Occipital lobe (tissue), 2 donors: Measurements from ENCODE around the gene PASK. TPM values are rescaled to one million over a fixed set of nuclear protein-coding genes. Genes with fewer than 3 reads are reported as not detected.
A peak's percentile ranks its signal among the peaks of the same experiment; 100 is the strongest.
"Not testable (repeated sequence)": the region's sequence is repeated elsewhere in the genome, so short reads cannot be mapped to it uniquely, and the experiment has no call there.

Experiments used
- DNase-seq: peaks from one replicate; lab custom pipeline; 2025; lab: John Stamatoyannopoulos, UW
- total RNA-seq: library from RNA; depleted of rRNA; stranded (reverse); fragments of >200 nt; gene quantifications from one replicate; pipeline ENCODE4 v1.2.3, GENCODE V29; 2014

The PASK gene
- total RNA-seq: 11.9 TPM

- peak; percentile 93 for DNase-seq
Measured at GRCh38 chr2:241148891-241149674, at the start of gene PASK. PASK (minus strand) TSS chr2:241149472; CDS start chr2:241143032, 6,440 bp downstream.

GRCh38 chr2:241198381-241199279, 49.4 kb upstream of the PASK start:
- no peak for DNase-seq

- no peak for DNase-seq
Measured at GRCh38 chr2:241197947-241198346, 48.7 kb upstream of the PASK start.

GRCh38 chr2:241197246-241197645, 48.0 kb upstream of the PASK start:
- DNase-seq: not testable (repeated sequence)

GRCh38 chr2:241195506-241196130, 46.3 kb upstream of the PASK start:
- DNase-seq: no peak

DNA sequence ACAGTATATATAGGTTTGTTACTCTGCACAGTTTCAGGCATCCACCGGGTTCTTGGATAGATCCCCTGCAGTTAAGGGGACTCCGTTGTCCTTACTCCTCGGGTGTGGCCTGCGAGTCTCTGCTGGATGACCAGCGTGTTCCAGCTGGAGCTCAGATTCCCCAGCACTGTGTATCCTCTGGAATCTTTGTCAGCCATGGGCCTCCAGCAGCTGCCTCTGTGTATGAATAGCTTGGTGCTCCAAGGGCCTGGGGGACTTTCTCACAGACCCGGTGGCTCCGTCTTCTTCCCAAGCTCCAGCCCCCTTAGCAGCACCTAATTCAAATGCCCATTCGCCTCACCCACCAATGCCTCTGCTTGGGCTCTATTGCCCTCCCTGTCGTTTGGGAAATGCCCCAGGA, 45.5 kb upstream of the PASK start:
- no peak for DNase-seq

- no peak for DNase-seq
Measured at GRCh38 chr2:241193271-241193670, 44.0 kb upstream of the PASK start.

GRCh38 chr2:241191081-241191480, 41.8 kb upstream of the PASK start:
- no peak for DNase-seq

- no peak for DNase-seq
Measured at GRCh38 chr2:241190291-241190981, 41.2 kb upstream of the PASK start.

DNA sequence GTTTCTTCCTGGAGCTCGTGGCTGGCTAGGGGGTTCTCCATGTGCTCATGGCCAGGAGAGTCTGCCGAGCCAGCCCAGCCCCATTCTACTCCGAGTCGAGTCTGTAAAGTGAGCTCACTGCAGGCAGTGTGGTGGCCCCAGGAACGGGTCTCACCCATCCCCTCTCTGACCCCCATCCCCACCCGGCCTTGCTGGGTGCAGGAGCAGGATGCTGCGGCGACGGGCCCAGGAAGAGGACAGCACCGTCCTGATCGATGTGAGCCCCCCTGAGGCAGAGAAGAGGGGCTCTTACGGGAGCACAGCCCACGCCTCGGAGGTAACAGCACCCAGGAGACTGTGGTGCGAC, 40.6 kb upstream of the PASK start:
- no peak for DNase-seq

GRCh38 chr2:241189093-241189855, 40.0 kb upstream of the PASK start:
- no peak for DNase-seq

DNA sequence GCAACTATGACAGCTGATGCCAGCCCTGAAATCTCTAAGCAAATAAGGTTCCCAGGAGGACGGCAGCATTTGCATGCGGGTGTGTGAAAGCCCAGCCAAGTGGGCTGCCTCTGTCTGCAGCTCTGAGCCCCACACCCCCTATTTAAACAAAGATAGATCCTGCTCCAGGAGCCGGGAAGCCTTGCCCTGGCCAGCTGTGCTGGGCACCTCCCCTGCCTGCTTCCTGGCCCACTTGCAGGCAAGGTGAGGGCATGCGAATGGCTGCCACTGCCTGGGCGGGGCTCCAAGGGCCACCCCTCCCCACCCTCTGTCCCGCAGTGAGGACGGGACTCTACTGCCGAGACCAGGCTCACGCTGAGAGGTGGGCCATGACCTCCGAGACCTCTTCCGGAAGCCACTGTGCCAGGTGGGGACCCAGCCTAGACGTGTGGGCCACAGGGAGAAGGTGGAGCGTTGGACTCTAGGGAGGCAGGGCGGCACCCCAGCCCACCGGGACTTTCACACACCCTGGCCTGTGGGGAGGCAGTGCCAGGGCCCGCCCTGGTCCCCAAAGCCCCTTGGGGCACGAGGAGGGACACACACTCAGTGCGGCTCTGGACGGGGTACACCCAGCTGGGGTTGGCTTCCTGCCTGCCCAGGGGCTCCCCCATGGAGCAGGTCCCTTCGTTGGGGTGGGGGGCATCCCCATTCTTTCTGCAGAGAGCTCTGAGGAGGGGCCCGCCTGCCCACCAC, 39.3 kb upstream of the PASK start, which contains the start of gene ANO7:
TSS of gene ANO7 (plus strand) at position 317 of the 732 bp plus-strand sequence. CDS start 1,387 bp downstream, outside the sequence.
- no peak for DNase-seq

- no peak for DNase-seq
Measured at GRCh38 chr2:241187918-241188234, 38.6 kb upstream of the PASK start.

- no peak for DNase-seq
Measured at GRCh38 chr2:241187101-241187917, 38.0 kb upstream of the PASK start.

- DNase-seq: no peak
Measured at GRCh38 chr2:241185961-241186360, 36.7 kb upstream of the PASK start.

GRCh38 chr2:241184901-241185300, 35.6 kb upstream of the PASK start:
- DNase-seq: no peak

DNA sequence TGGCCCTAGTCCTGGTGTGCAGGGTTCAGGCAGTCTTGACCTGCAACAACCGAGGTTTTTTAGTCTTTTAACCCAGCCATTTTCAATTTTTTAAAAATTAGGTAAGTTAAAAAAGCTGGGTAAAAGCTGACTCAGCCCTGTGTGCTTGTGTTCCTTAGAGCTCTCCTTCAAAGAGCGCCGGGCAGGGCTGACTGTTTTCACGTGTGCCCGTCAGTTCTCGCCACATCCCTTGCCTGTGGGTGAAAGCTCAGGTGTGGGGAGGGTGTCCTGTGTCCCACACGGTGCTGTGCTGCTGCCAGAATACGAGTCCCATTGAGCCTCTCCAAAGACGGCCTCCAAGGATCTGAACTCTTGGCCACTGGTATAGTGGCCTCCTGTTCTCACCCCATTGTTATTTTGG, 33.9 kb upstream of the PASK start:
- DNase-seq: no peak

DNA sequence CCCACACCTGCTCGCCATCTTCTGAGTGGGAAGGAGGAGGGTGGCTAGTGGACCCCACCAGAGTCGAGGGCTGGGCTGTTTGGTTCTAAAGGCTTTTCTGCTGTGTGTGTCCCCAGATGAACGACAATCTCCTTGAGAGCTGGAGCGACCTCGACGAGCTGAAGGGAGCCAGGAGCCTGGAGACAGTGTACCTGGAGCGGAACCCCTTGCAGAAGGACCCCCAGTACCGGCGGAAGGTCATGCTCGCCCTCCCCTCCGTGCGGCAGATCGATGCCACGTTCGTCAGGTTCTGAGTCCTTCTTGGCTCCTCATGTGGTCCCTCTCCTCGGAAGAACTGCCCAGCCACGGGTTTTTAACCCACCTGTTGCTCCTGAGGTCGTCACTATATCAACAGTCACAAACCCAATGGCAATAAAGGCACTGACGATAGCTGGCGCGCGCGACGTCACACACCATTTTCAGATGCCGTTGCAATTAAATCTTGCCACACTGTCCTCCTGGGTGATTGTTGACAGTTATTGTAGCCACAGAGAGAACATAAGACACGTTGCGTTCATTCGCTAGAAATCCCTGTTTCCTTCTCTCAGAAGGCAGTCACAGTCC, 33.4 kb upstream of the PASK start:
- DNase-seq: no peak

DNA sequence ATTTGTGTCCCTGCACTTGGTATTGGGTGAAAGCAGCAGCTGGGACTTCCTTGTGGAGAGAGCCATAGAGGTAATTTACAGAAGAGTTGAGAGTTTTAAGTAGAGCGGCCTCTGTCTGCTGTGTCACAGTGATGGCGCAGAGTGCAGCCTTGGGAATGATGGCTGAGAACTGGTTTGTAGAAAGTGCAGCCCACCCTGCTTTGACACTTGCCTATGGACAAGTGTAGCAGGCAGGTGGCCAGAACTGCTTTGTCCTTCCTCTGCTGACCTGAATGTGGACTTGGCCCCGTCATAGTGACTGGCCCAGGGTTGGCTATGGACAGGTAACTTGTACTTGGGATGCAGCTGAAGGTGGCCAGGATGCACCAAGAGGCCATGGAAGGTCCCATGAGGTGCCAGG, 32.9 kb upstream of the PASK start:
- no peak for DNase-seq
